Lung (tissue), 12 donors: ENCODE data around the gene TEX13B. TPM values are rescaled to one million over a fixed set of nuclear protein-coding genes. Genes with fewer than 3 reads are reported as not detected.

ENCODE experiments used
- ATAC-seq: fragments of 200-7000 bp; cut with Tn5 transposase; one replicate; pipeline ENCODE4 v1.9.1; 2020; ENCODE audit warnings: moderate number of reproducible peaks; ENCODE audit not compliant: insufficient read depth, low FRiP score
- DNase-seq, 3 donors: peaks; one replicate each; pipeline ENCODE4 v3.0.0-alpha.2; 2013 to 2017
- H3K27ac ChIP-seq, 2 donors: one replicate each; pipeline ENCODE4 v1.5.1; 2013; ENCODE audit warnings: mild to moderate bottlenecking in 2 of 2, moderate library complexity in 2 of 2, control low read depth in 1 of 2, inconsistent platforms in 1 of 2, low read depth in 1 of 2, low read length in 1 of 2
- H3K27me3 ChIP-seq, 3 donors: one replicate each; pipeline ENCODE4 v1.5.1; 2013; ENCODE audit warnings: low read length in 2 of 3; ENCODE audit not compliant: control insufficient read depth in 3 of 3, insufficient read depth in 3 of 3
- H3K36me3 ChIP-seq, 4 donors: one replicate each; pipeline ENCODE4 v1.5.1; 2013; ENCODE audit warnings: low read length in 4 of 4, mild to moderate bottlenecking in 1 of 4, moderate library complexity in 1 of 4; ENCODE audit not compliant: control insufficient read depth in 4 of 4, insufficient read depth in 4 of 4
- H3K4me1 ChIP-seq, 5 donors: one replicate each; pipeline ENCODE4 v1.5.1; 2013; ENCODE audit warnings: low read length in 5 of 5, mild to moderate bottlenecking in 2 of 5, moderate library complexity in 1 of 5; ENCODE audit not compliant: control insufficient read depth in 5 of 5, insufficient read depth in 5 of 5
- H3K4me3 ChIP-seq: one replicate; pipeline ENCODE4 v1.5.1; 2013; ENCODE audit warnings: mild to moderate bottlenecking, control low read depth, moderate library complexity
- H3K9ac ChIP-seq, 2 donors: one replicate each; pipeline ENCODE4 v1.5.1; 2013; ENCODE audit warnings: low read length in 2 of 2, control low read depth in 1 of 2; ENCODE audit not compliant: insufficient read depth in 1 of 2
- H3K9me3 ChIP-seq, 4 donors: one replicate each; pipeline ENCODE4 v1.5.1; 2013; ENCODE audit warnings: low read length in 3 of 4, mild to moderate bottlenecking in 1 of 4, moderate library complexity in 1 of 4; ENCODE audit not compliant: control insufficient read depth in 4 of 4, insufficient read depth in 3 of 4
- WGBS, 2 donors: extraction: QIAGEN DNeasy Blood & Tissue Kit; methylation state at CpG; one replicate each; pipeline ENCODE4 v1.1.7; 2013; 5-methylcytosine and 5-hydroxymethylcytosine counted together
- polyA plus RNA-seq, 2 donors: library from polyadenylated mRNA; stranded (reverse); fragments of 200-250 nt; gene quantifications; one replicate each; pipeline ENCODE4 v1.2.1, GENCODE V29; 2013
- total RNA-seq, 2 donors: library from RNA; depleted of rRNA in 1 of 2; stranded (reverse); fragments of >200 nt in 1 of 2; gene quantifications; one replicate each; pipeline ENCODE4 v1.2.1, GENCODE V29; 2014 to 2021
- TF ChIP-seq, protein P1 (sequence below): IDR thresholded peaks from 2 replicates; pipeline ENCODE4 v1.5.1; 2012; ENCODE audit warnings: mild to moderate bottlenecking; ENCODE audit errors: control extremely low read depth, extremely low read depth
- donor health status: control.
- donor health status: control.
- donor health status: Bipolar disorder and iron deficiency.
- donor health status: healthy.
- donor health status: DM: yes; HTN: yes; CAD: no.

The TEX13B gene
- total and polyA plus RNA-seq, 4 donors, result not detected

DNA sequence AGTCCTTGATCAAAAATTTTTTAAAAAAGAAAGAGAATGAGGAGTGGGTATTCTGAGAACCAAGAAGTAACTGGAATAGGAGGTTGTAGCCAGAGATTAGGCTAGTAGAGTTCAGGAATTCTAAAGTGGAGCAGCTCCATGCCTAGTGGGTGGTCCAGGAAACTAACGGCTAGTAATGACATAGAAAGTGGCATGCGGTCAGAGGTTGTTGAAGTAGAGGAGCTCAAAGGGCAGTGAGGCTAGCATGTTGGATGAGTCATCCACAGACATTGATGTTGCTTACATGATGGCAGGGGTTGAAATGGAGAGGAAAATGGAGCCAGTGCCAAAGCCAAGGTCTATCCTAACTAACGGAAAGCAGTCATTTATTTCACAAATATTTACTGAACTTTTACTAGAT, 42.1 kb downstream of the TEX13B start:
- H3K4me1 ChIP-seq, result peaks cover 0 to 5% (median 0%) of the 10 kb centered on the region in 5 donors
- 72 to 77% methylated on average over 3 of the region's 3 CpGs for WGBS, 2 donors
- no peak for ATAC-seq
- DNase-seq, result peak in 1 of 3 donors; percentile 6
- H3K9ac ChIP-seq, result no peak overlapping the region
- no peak overlapping the region for H3K4me3 ChIP-seq
- H3K36me3 ChIP-seq, result no peaks in the 10 kb centered on the region
- H3K9me3 ChIP-seq, result peaks cover 0 to 7% (median 0%) of the 10 kb centered on the region in 4 donors
- TF ChIP-seq, protein P1, sequence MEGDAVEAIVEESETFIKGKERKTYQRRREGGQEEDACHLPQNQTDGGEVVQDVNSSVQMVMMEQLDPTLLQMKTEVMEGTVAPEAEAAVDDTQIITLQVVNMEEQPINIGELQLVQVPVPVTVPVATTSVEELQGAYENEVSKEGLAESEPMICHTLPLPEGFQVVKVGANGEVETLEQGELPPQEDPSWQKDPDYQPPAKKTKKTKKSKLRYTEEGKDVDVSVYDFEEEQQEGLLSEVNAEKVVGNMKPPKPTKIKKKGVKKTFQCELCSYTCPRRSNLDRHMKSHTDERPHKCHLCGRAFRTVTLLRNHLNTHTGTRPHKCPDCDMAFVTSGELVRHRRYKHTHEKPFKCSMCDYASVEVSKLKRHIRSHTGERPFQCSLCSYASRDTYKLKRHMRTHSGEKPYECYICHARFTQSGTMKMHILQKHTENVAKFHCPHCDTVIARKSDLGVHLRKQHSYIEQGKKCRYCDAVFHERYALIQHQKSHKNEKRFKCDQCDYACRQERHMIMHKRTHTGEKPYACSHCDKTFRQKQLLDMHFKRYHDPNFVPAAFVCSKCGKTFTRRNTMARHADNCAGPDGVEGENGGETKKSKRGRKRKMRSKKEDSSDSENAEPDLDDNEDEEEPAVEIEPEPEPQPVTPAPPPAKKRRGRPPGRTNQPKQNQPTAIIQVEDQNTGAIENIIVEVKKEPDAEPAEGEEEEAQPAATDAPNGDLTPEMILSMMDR, result no peak
- H3K27me3 ChIP-seq, result peaks cover 0 to 25% (median 13%) of the 10 kb centered on the region in 3 donors
- no peak overlapping the region for H3K27ac ChIP-seq

DNA sequence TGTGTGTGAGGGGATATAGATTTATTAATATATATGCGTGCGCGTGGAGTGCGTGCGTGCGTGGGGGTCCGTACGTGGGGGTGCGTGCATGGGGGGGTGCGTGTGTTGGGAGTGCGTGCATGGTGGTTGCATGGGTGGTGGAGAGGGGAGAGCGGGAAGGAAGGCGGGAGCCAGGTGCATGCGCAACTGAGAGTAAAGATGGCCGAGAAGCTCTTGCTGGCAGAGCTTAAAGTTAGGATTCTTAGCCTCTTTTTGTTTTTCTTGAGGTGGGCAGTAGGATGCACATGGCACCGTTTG, 45.8 kb downstream of the TEX13B start:
- DNase-seq (no peak), ATAC-seq (no peak)
- H3K4me1 ChIP-seq, result peaks cover 0 to 5% (median 0%) of the 10 kb centered on the region in 5 donors
- TF ChIP-seq, protein P1, result no peak
- peaks cover 2 to 34% (median 10%) of the 10 kb centered on the region in 3 donors for H3K27me3 ChIP-seq
- H3K4me3 ChIP-seq, result no peak overlapping the region
- H3K27ac ChIP-seq, result no peak overlapping the region
- H3K9me3 ChIP-seq, result peaks cover 0 to 7% (median 0%) of the 10 kb centered on the region in 4 donors
- WGBS, 2 donors, result 42 to 56% methylated on average over 16 of the region's 16 CpGs
- no peaks in the 10 kb centered on the region for H3K36me3 ChIP-seq
- H3K9ac ChIP-seq, result no peak overlapping the region

DNA sequence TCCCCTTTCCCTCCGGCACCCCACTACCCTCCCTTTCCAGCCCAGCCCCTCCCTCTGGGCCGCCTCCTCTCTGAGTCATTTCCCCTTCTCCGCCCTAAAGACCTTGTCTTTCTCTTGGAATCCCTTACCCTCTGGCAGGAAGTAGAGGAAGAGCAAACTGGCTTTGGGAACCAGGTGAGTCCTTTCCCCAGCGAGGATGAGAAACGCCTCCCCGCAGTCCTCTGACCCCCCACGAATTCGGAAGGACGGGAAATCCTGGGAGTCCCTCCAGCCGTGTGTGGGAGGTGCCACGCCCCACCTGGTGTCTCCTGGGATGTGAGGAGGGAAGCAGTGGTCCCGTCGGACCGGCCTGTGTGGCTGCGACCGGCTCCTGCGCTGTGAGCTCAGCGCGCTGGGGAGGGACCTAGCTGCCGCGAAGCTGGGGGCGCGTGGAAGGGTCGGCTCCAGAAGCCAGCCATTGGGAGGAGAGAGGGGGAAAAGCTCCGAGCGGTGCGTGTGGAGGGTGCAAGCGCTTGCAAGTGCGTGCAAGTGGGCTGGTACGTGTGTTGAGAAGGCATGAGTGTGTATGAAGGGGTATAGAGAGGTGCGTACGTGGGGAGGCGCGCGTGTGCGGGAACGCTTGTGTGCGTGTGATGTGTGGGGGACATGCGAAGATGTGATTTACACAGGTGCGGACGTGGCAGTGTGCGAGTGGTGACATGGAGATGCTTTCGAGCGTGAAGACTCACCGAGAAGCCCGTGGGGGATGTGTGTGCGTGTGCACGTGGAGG, 46.3 kb downstream of the TEX13B start:
- Histone ChIP-seq H3K36me3 (no peaks in the 10 kb centered on the region), H3K27ac (no peak overlapping the region), H3K4me3 (no peak overlapping the region), H3K9me3 (peaks cover 0 to 7% (median 0%) of the 10 kb centered on the region in 4 donors), H3K27me3 (peaks cover 2 to 34% (median 10%) of the 10 kb centered on the region in 3 donors), H3K4me1 (peaks cover 0 to 5% (median 0%) of the 10 kb centered on the region in 5 donors), H3K9ac (no peak overlapping the region)
- DNase-seq (peak in 1 of 3 donors; percentile 1), ATAC-seq (no peak)
- 14 to 39% methylated on average over 42 to 48 of the region's 48 CpGs for WGBS, 2 donors
- TF ChIP-seq, protein P1, result no peak
